Activated CD4-positive, alpha-beta T cell treated with anti-CD3 and anti-CD28 coated beads, Interleukin-2, amount 10 ng/mL, durations not matched to agents 24 days and 14 days (primary cell): ENCODE data around the gene RAB17. TPM values are rescaled to one million over a fixed set of nuclear protein-coding genes. Genes with fewer than 3 reads are reported as not detected.
A peak's percentile ranks its signal among the peaks of the same experiment; 100 is the strongest.

ENCODE experiments used
- DNase-seq: peaks from one replicate; pipeline ENCODE4 v3.0.0; 2022
- H3K27ac Mint-ChIP-seq: one replicate; pipeline ENCODE4 v1.8.0; 2022; ENCODE audit warnings: mild to moderate bottlenecking, mixed read lengths
- H3K27me3 Mint-ChIP-seq: one replicate; pipeline ENCODE4 v1.8.0; 2022; ENCODE audit warnings: mixed read lengths
- H3K36me3 Mint-ChIP-seq: one replicate; pipeline ENCODE4 v1.8.0; 2022; ENCODE audit warnings: low read depth, mild to moderate bottlenecking, mixed read lengths
- H3K4me1 Mint-ChIP-seq: one replicate; pipeline ENCODE4 v1.8.0; 2021; ENCODE audit warnings: mixed read lengths
- H3K4me3 Mint-ChIP-seq: one replicate; pipeline ENCODE4 v1.8.0; 2022; ENCODE audit warnings: mild to moderate bottlenecking, moderate library complexity, mixed read lengths
- H3K9me3 Mint-ChIP-seq: one replicate; pipeline ENCODE4 v1.8.0; 2021; ENCODE audit warnings: mixed read lengths
- intact Hi-C: fragments of 100-400 bp; cut with micrococcal nuclease; formaldehyde crosslinking; loops from one replicate; pipeline ENCODE4 v1.15.1; 2023
- total RNA-seq: library from RNA; stranded (reverse); gene quantifications from 2 replicates; pipeline ENCODE4 v1.2.3, GENCODE V29; 2022

Gene RAB17
- total RNA-seq, 1 donor from 2014 or later, result 0.26 TPM

GRCh38 chr2:237583385-237584295 lies 6.9 kb downstream of the RAB17 start:
- H3K27ac Mint-ChIP-seq, result no peak overlapping the region
- peaks cover 5% of the 10 kb centered on the region for H3K27me3 Mint-ChIP-seq
- intact Hi-C loops, result loop anchor here (5.0 kb wide), 1 partner anchor 164 kb away; no protein-coding TSS in a partner anchor
- no peak for DNase-seq
- H3K9me3 Mint-ChIP-seq, result no peaks in the 10 kb centered on the region
- H3K36me3 Mint-ChIP-seq, result no peaks in the 10 kb centered on the region
- H3K4me1 Mint-ChIP-seq, result peaks cover 4% of the 10 kb centered on the region
- H3K4me3 Mint-ChIP-seq, result no peak overlapping the region

- Mint-ChIP-seq H3K9me3 (no peaks in the 10 kb centered on the region), H3K4me1 (peaks cover 4% of the 10 kb centered on the region)
Observed at GRCh38 chr2:237581751-237582746, 8.5 kb downstream of the RAB17 start.

GRCh38 chr2:237581326-237581725 lies 9.2 kb downstream of the RAB17 start:
- Mint-ChIP-seq H3K4me1 (peaks cover 4% of the 10 kb centered on the region), H3K36me3 (no peaks in the 10 kb centered on the region), H3K9me3 (no peaks in the 10 kb centered on the region), H3K27me3 (no peaks in the 10 kb centered on the region), H3K4me3 (no peak overlapping the region), H3K27ac (peak overlapping the region; percentile 3)
- intact Hi-C loops, result loop anchor here (2.0 to 5.0 kb wide), 2 partner anchors 166 to 193 kb away; no protein-coding TSS in a partner anchor
- DNase-seq, result no peak

More at GRCh38 chr2:237581751-237582746, 8.5 kb downstream of the RAB17 start:
- H3K27me3 Mint-ChIP-seq, result no peaks in the 10 kb centered on the region
- intact Hi-C loops, result loop anchor here (2.0 to 5.0 kb wide), 2 partner anchors 165 to 193 kb away; no protein-coding TSS in a partner anchor
- H3K27ac Mint-ChIP-seq, result peak overlapping the region; percentile 37
- no peak overlapping the region for H3K4me3 Mint-ChIP-seq
- DNase-seq, result peak; percentile 82
- H3K36me3 Mint-ChIP-seq, result no peaks in the 10 kb centered on the region

- H3K9me3 Mint-ChIP-seq, result no peaks in the 10 kb centered on the region
- H3K4me3 Mint-ChIP-seq, result no peak overlapping the region
- DNase-seq, result no peak
- peaks cover 4% of the 10 kb centered on the region for H3K4me1 Mint-ChIP-seq
- no peaks in the 10 kb centered on the region for H3K36me3 Mint-ChIP-seq
- H3K27ac Mint-ChIP-seq, result no peak overlapping the region
- no peaks in the 10 kb centered on the region for H3K27me3 Mint-ChIP-seq
- intact Hi-C loops, result no loop called here
Observed at GRCh38 chr2:237577956-237578870, 12.3 kb downstream of the RAB17 start.

GRCh38 chr2:237577458-237577857 lies 13.1 kb downstream of the RAB17 start:
- DNase-seq, result no peak
- Mint-ChIP-seq H3K27me3 (no peaks in the 10 kb centered on the region), H3K9me3 (no peaks in the 10 kb centered on the region), H3K4me1 (peaks cover 4% of the 10 kb centered on the region), H3K4me3 (no peak overlapping the region), H3K27ac (no peak overlapping the region), H3K36me3 (no peaks in the 10 kb centered on the region)
- intact Hi-C loops, result no loop called here

- no peaks in the 10 kb centered on the region for H3K36me3 Mint-ChIP-seq
- H3K9me3 Mint-ChIP-seq, result no peaks in the 10 kb centered on the region
- H3K4me3 Mint-ChIP-seq, result no peak overlapping the region
- H3K27me3 Mint-ChIP-seq, result no peaks in the 10 kb centered on the region
- no peak overlapping the region for H3K27ac Mint-ChIP-seq
- DNase-seq, result no peak
- H3K4me1 Mint-ChIP-seq, result peaks cover 5% of the 10 kb centered on the region
- intact Hi-C loops, result no loop called here
Observed at GRCh38 chr2:237576974-237577373, 13.6 kb downstream of the RAB17 start.

- H3K36me3 Mint-ChIP-seq, result no peaks in the 10 kb centered on the region
- H3K9me3 Mint-ChIP-seq, result no peaks in the 10 kb centered on the region
- peaks cover 5% of the 10 kb centered on the region for H3K4me1 Mint-ChIP-seq
- H3K27me3 Mint-ChIP-seq, result no peaks in the 10 kb centered on the region
- intact Hi-C loops, result no loop called here
- no peak for DNase-seq
- no peak overlapping the region for H3K27ac Mint-ChIP-seq
- H3K4me3 Mint-ChIP-seq, result no peak overlapping the region
Observed at GRCh38 chr2:237575869-237576862, 14.4 kb downstream of the RAB17 start.

GRCh38 chr2:237574894-237575868 lies 15.4 kb downstream of the RAB17 start:
- Mint-ChIP-seq H3K36me3 (no peaks in the 10 kb centered on the region), H3K4me1 (peaks cover 5% of the 10 kb centered on the region), H3K27ac (no peak overlapping the region), H3K27me3 (no peaks in the 10 kb centered on the region), H3K9me3 (no peaks in the 10 kb centered on the region), H3K4me3 (no peak overlapping the region)
- intact Hi-C loops, result loop anchor here (5.0 kb wide), 1 partner anchor 153 kb away; no protein-coding TSS in a partner anchor
- DNase-seq, result no peak

GRCh38 chr2:237574467-237574866 lies 16.1 kb downstream of the RAB17 start:
- no peak for DNase-seq
- H3K27me3 Mint-ChIP-seq, result no peaks in the 10 kb centered on the region
- H3K27ac Mint-ChIP-seq, result no peak overlapping the region
- no peaks in the 10 kb centered on the region for H3K36me3 Mint-ChIP-seq
- intact Hi-C loops, result loop anchor here (5.0 kb wide), 1 partner anchor 152 kb away; no protein-coding TSS in a partner anchor
- peaks cover 5% of the 10 kb centered on the region for H3K4me1 Mint-ChIP-seq
- no peaks in the 10 kb centered on the region for H3K9me3 Mint-ChIP-seq
- H3K4me3 Mint-ChIP-seq, result no peak overlapping the region

GRCh38 chr2:237573721-237574415 lies 16.7 kb downstream of the RAB17 start:
- H3K4me3 Mint-ChIP-seq, result no peak overlapping the region
- no peaks in the 10 kb centered on the region for H3K36me3 Mint-ChIP-seq
- no peaks in the 10 kb centered on the region for H3K9me3 Mint-ChIP-seq
- H3K27ac Mint-ChIP-seq, result no peak overlapping the region
- no peaks in the 10 kb centered on the region for H3K27me3 Mint-ChIP-seq
- H3K4me1 Mint-ChIP-seq, result peaks cover 5% of the 10 kb centered on the region
- DNase-seq, result no peak
- intact Hi-C loops, result loop anchor here (5.0 kb wide), 1 partner anchor 152 kb away; no protein-coding TSS in a partner anchor

- H3K4me1 Mint-ChIP-seq, result peaks cover 5% of the 10 kb centered on the region
Observed at GRCh38 chr2:237572742-237573101, 17.8 kb downstream of the RAB17 start.

More at GRCh38 chr2:237572742-237573101, 17.8 kb downstream of the RAB17 start:
- Mint-ChIP-seq H3K36me3 (no peaks in the 10 kb centered on the region), H3K9me3 (no peaks in the 10 kb centered on the region), H3K27me3 (no peaks in the 10 kb centered on the region), H3K4me3 (no peak overlapping the region), H3K27ac (no peak overlapping the region)
- DNase-seq, result no peak
- intact Hi-C loops, result loop anchor here (1.0 to 5.0 kb wide), 4 partner anchors 60 to 450 kb away; no protein-coding TSS in a partner anchor
